ENCODE results near the gene ALOX5. TPM values are rescaled to one million over a fixed set of nuclear protein-coding genes. Genes with fewer than 3 reads are reported as not detected.
"Not testable (repeated sequence)": the region's sequence is repeated elsewhere in the genome, so short reads cannot be mapped to it uniquely, and the experiment has no call there.

The ALOX5 gene
- total and polyA plus RNA-seq, 10 donors, result 69.3 to 357 (median 154) TPM

GRCh38 chr10:45386657-45387056 lies 12.6 kb downstream of the ALOX5 start:
- TF ChIP-seq CTCF (IDR thresholded peaks at IDR 0.05 in 8 of 11, conservative IDR thresholded peaks at IDR 0.05 in 3 of 11) (no peak), POLR2A (IDR thresholded peaks at IDR 0.05) (no peak), POLR2AphosphoS5 (IDR thresholded peaks at IDR 0.05) (no peak)

GRCh38 chr10:45387096-45387893 lies 13.3 kb downstream of the ALOX5 start:
- H3K27ac ChIP-seq, result no peak overlapping the region
- H3K4me1 ChIP-seq, result peaks cover 0 to 37% (median 10%) of the 10 kb centered on the region in 6 donors
- DNase-seq, result no peak
- H3K27me3 ChIP-seq (replicated peaks in 1 of 7), result no peaks in the 10 kb centered on the region
- peaks cover 0 to 79% (median 14%) of the 10 kb centered on the region in 6 donors for H3K36me3 ChIP-seq
- intact Hi-C loops (cut with DNase I; ENCODE audit: low total_unique reads), result no loop called here
- no peak overlapping the region for H3K4me3 ChIP-seq
- no peaks in the 10 kb centered on the region for H3K9me3 ChIP-seq
- 83 to 91% (median 83%) methylated on average over 8 of the region's 8 CpGs for WGBS, 5 donors
- TF ChIP-seq CTCF (IDR thresholded peaks at IDR 0.05 in 8 of 11, conservative IDR thresholded peaks at IDR 0.05 in 3 of 11) (no peak), POLR2AphosphoS5 (IDR thresholded peaks at IDR 0.05) (no peak), POLR2A (IDR thresholded peaks at IDR 0.05) (no peak)

More at GRCh38 chr10:45386657-45387056, 12.6 kb downstream of the ALOX5 start:
- DNase-seq, result no peak
- intact Hi-C loops (cut with DNase I; ENCODE audit: low total_unique reads), result no loop called here
- H3K4me3 ChIP-seq, result no peak overlapping the region
- no peaks in the 10 kb centered on the region for H3K9me3 ChIP-seq
- 86 to 96% (median 89%) methylated on average over 5 of the region's 5 CpGs for WGBS, 5 donors
- H3K4me1 ChIP-seq, result peaks cover 0 to 41% (median 10%) of the 10 kb centered on the region in 6 donors
- H3K27me3 ChIP-seq (replicated peaks in 1 of 7), result no peaks in the 10 kb centered on the region
- no peak overlapping the region for H3K27ac ChIP-seq
- peaks cover 0 to 82% (median 15%) of the 10 kb centered on the region in 6 donors for H3K36me3 ChIP-seq

- Histone ChIP-seq H3K4me1 (peaks cover 0 to 13% (median 0%) of the 10 kb centered on the region in 6 donors), H3K36me3 (peaks cover 0 to 60% (median 4%) of the 10 kb centered on the region in 6 donors)
- H3K27me3 ChIP-seq (replicated peaks in 1 of 7); DNase-seq; H3K9me3 ChIP-seq; H3K4me3 ChIP-seq; H3K27ac ChIP-seq; intact Hi-C loops (cut with DNase I; ENCODE audit: low total_unique reads): not testable (repeated sequence)
- WGBS, 5 donors, result 83 to 95% (median 94%) methylated on average over 2 of the region's 2 CpGs
Measured at GRCh38 chr10:45389671-45390070, 15.7 kb downstream of the ALOX5 start.

- H3K4me3 ChIP-seq; H3K4me1 ChIP-seq; H3K27ac ChIP-seq; DNase-seq; H3K27me3 ChIP-seq (replicated peaks in 1 of 7); intact Hi-C loops (cut with DNase I; ENCODE audit: low total_unique reads): not testable (repeated sequence)
- H3K9me3 ChIP-seq, result peaks cover 0 to 17% (median 10%) of the 10 kb centered on the region in 8 donors
- peaks cover 0 to 53% (median 9%) of the 10 kb centered on the region in 6 donors for H3K36me3 ChIP-seq
- WGBS, 5 donors, result 91 to 97% (median 96%) methylated on average over 6 to 28 of the region's 28 CpGs
Measured at GRCh38 chr10:45391636-45392035, 17.6 kb downstream of the ALOX5 start.

- no peaks in the 10 kb centered on the region for H3K27me3 ChIP-seq (replicated peaks in 1 of 7)
- H3K4me3 ChIP-seq, result no peak overlapping the region
- H3K4me1 ChIP-seq, result peaks cover 0 to 16% (median 4%) of the 10 kb centered on the region in 6 donors
- H3K36me3 ChIP-seq, result peaks cover 0 to 62% (median 11%) of the 10 kb centered on the region in 6 donors
- H3K9me3 ChIP-seq, result peaks cover 0 to 19% (median 12%) of the 10 kb centered on the region in 8 donors
- WGBS, 5 donors, result 87 to 92% (median 89%) methylated on average over 7 of the region's 7 CpGs
- intact Hi-C loops (cut with DNase I; ENCODE audit: low total_unique reads), result no loop called here
- H3K27ac ChIP-seq, result peak overlapping the region in 3 of 8 donors; percentile 38 to 70 (median 54)
- TF ChIP-seq CTCF (IDR thresholded peaks at IDR 0.05 in 8 of 11, conservative IDR thresholded peaks at IDR 0.05 in 3 of 11) (no peak), POLR2A (IDR thresholded peaks at IDR 0.05) (no peak), POLR2AphosphoS5 (IDR thresholded peaks at IDR 0.05) (peak in 1 of 3 donors; percentile 52)
- peak; percentile 69 for DNase-seq
Measured at GRCh38 chr10:45395554-45395953, 21.5 kb downstream of the ALOX5 start.

Data from spleen (tissue), 11 donors.